BE2C (cell line): ENCODE measurements around the gene TRMU. TPM values are rescaled to one million over a fixed set of nuclear protein-coding genes. Genes with fewer than 3 reads are reported as not detected.

Experiments
- DNase-seq: peaks from one replicate; pipeline ENCODE4 v3.0.0-alpha.2; 2020
- H3K27me3 ChIP-seq: fragments of 250-450 bp; sonication (Bioruptor Pico); 2 replicates; pipeline ENCODE4 v1.5.1; 2020; ENCODE audit warnings: mild to moderate bottlenecking
- H3K36me3 ChIP-seq: fragments of 250-450 bp; sonication (Bioruptor Pico); 2 replicates; pipeline ENCODE4 v1.5.1; 2020; ENCODE audit warnings: mild to moderate bottlenecking
- H3K4me1 ChIP-seq: fragments of 250-450 bp; sonication (Bioruptor Pico); 2 replicates; pipeline ENCODE4 v1.5.1; 2020
- H3K4me3 ChIP-seq: 2 replicates; pipeline ENCODE4 v1.5.1; 2011; ENCODE audit warnings: low read depth, low read length
- H3K9me3 ChIP-seq: fragments of 250-450 bp; sonication (Bioruptor Pico); 2 replicates; pipeline ENCODE4 v1.5.1; 2020
- CTCF ChIP-seq: IDR thresholded peaks from 2 replicates; pipeline ENCODE4 v1.5.1; 2012; ENCODE audit warnings: mild to moderate bottlenecking, low read depth, low read length
- polyA plus RNA-seq: library from polyadenylated mRNA; unstranded; fragments of >200 nt; gene quantifications from one replicate; pipeline ENCODE4 v1.2.1, GENCODE V29; 2012; ENCODE audit warnings: low read depth, missing spikeins; ENCODE audit not compliant: insufficient read length, insufficient read depth

Gene TRMU
- 142 TPM for polyA plus RNA-seq

- Histone ChIP-seq H3K36me3 (peaks cover 55% of the 10 kb centered on the region), H3K4me3 (peak within 1 kb of the TSS; percentile 95), H3K27me3 (no peaks in the 10 kb centered on the region), H3K4me1 (no peaks in the 10 kb centered on the region), H3K9me3 (no peaks in the 10 kb centered on the region)
- DNase-seq = peak; percentile 90
- no peak for TF ChIP-seq CTCF
Observed at GRCh38 chr22:46335201-46336118, at the start of gene TRMU. TRMU (plus strand) TSS chr22:46335714; CDS start chr22:46335765, 51 bp downstream.

- Histone ChIP-seq H3K4me1 (no peaks in the 10 kb centered on the region), H3K4me3 (no peak overlapping the region), H3K36me3 (peaks cover 21% of the 10 kb centered on the region), H3K27me3 (no peaks in the 10 kb centered on the region), H3K9me3 (no peaks in the 10 kb centered on the region)
- no peak for TF ChIP-seq CTCF
- no peak for DNase-seq
Observed at GRCh38 chr22:46286006-46286405, 49.5 kb upstream of the TRMU start.

- Histone ChIP-seq H3K4me1 (no peaks in the 10 kb centered on the region), H3K4me3 (no peak overlapping the region), H3K36me3 (peaks cover 15% of the 10 kb centered on the region), H3K9me3 (no peaks in the 10 kb centered on the region), H3K27me3 (no peaks in the 10 kb centered on the region)
- no peak for DNase-seq
- TF ChIP-seq CTCF = no peak
Observed at GRCh38 chr22:46286941-46287872, 48.3 kb upstream of the TRMU start.

- DNase-seq = no peak
- H3K36me3 ChIP-seq = peaks cover 18% of the 10 kb centered on the region
- no peaks in the 10 kb centered on the region for H3K27me3 ChIP-seq
- no peak for TF ChIP-seq CTCF
- H3K9me3 ChIP-seq = no peaks in the 10 kb centered on the region
- no peak overlapping the region for H3K4me3 ChIP-seq
- no peaks in the 10 kb centered on the region for H3K4me1 ChIP-seq
Observed at GRCh38 chr22:46287873-46288751, 47.4 kb upstream of the TRMU start.

- Histone ChIP-seq H3K9me3 (no peaks in the 10 kb centered on the region), H3K4me1 (no peaks in the 10 kb centered on the region), H3K36me3 (peaks cover 18% of the 10 kb centered on the region), H3K4me3 (no peak overlapping the region), H3K27me3 (no peaks in the 10 kb centered on the region)
- no peak for TF ChIP-seq CTCF
- DNase-seq = no peak
Observed at GRCh38 chr22:46288846-46289243, 46.7 kb upstream of the TRMU start.
